Psoas muscle (tissue), 8 donors: ENCODE results near the gene LMNTD2. TPM values are rescaled to one million over a fixed set of nuclear protein-coding genes. Genes with fewer than 3 reads are reported as not detected.

Experiments
- ATAC-seq, 4 donors: fragments of 200-7000 bp; cut with Tn5 transposase; one replicate each; pipeline ENCODE4 v1.9.1; 2020; ENCODE audit warnings: moderate library complexity in 3 of 4, mild to moderate bottlenecking in 2 of 4
- DNase-seq, 2 donors: peaks; one replicate each; pipeline ENCODE4 v3.0.0-alpha.2; 2020
- H3K27ac ChIP-seq: fragments of 200-600 bp; one replicate; pipeline ENCODE4 v1.8.0; 2022
- H3K27me3 ChIP-seq, 3 donors: fragments of 200-600 bp in 1 of 3; one replicate each; pipeline versions ENCODE4 v1.6.1 to v1.8.0; 2013 to 2022; ENCODE audit warnings: low read length in 2 of 3, mild to moderate bottlenecking in 2 of 3, moderate library complexity in 1 of 3; ENCODE audit not compliant: insufficient read depth in 3 of 3
- H3K36me3 ChIP-seq, 2 donors: fragments of 200-600 bp in 1 of 2; one replicate each; pipeline versions ENCODE4 v1.6.1 to v1.8.0; 2013 to 2022; ENCODE audit warnings: low read depth in 1 of 2, mild to moderate bottlenecking in 1 of 2, moderate library complexity in 1 of 2; ENCODE audit not compliant: insufficient read depth in 1 of 2
- H3K4me1 ChIP-seq: fragments of 200-600 bp; one replicate; pipeline ENCODE4 v1.8.0; 2022
- H3K4me3 ChIP-seq: fragments of 200-600 bp; one replicate; pipeline ENCODE4 v1.8.0; 2022; ENCODE audit warnings: mild to moderate bottlenecking
- H3K9me3 ChIP-seq: fragments of 200-600 bp; one replicate; pipeline ENCODE4 v1.8.0; 2022
- WGBS, 3 donors: extraction: QIAGEN DNeasy Blood & Tissue Kit; methylation state at CpG; one replicate each; pipeline versions ENCODE4 v1.1.6 to v1.1.7; 2013; 5-methylcytosine and 5-hydroxymethylcytosine counted together
- intact Hi-C, 2 donors: fragments of 100-400 bp; cut with DNase I; formaldehyde crosslinking; loops; one replicate each; pipeline versions ENCODE4 v1.11.0 to v1.14.2; 2022
- polyA plus RNA-seq, 3 donors: library from polyadenylated mRNA; stranded (reverse); fragments of 200-250 nt; gene quantifications; one replicate each; pipeline ENCODE4 v1.2.3, GENCODE V29; 2013
- total RNA-seq, 4 donors: library from RNA; stranded (reverse); fragmentation: NEBNext Ultra II Directional in 2 of 4; extraction: Animal tissue kit (Norgen Biotek cat#: 25700) in 2 of 4; gene quantifications; one replicate each; pipeline versions ENCODE4 v1.2.1 to v1.2.4, GENCODE V29; 2021 to 2023
- TF ChIP-seq, protein P1 (sequence below): fragments of 200-600 bp; IDR thresholded peaks from one replicate; pipeline ENCODE4 v1.8.0; 2022; ENCODE audit warnings: antibody characterized with exemption
- donor health status: healthy with polysubstance abuse.
- donor health status: DM: no; HTN: no; CAD: no; lungs with moderate emphysema.
- donor health status: Bipolar disorder and iron deficiency.
- donor health status: healthy.
- donor health status: DM: yes; HTN: yes; CAD: no.
- donor health status: DM: no; HTN: no; CAD: no.
- donor health status: DM: no; HTN: no; CAD: no.
- donor health status: DM: yes; HTN: yes; CAD: no.

The LMNTD2 gene
- total and polyA plus RNA-seq, 7 donors, result 0.04 to 0.27 (median 0.12) TPM; not detected in 2

DNA sequence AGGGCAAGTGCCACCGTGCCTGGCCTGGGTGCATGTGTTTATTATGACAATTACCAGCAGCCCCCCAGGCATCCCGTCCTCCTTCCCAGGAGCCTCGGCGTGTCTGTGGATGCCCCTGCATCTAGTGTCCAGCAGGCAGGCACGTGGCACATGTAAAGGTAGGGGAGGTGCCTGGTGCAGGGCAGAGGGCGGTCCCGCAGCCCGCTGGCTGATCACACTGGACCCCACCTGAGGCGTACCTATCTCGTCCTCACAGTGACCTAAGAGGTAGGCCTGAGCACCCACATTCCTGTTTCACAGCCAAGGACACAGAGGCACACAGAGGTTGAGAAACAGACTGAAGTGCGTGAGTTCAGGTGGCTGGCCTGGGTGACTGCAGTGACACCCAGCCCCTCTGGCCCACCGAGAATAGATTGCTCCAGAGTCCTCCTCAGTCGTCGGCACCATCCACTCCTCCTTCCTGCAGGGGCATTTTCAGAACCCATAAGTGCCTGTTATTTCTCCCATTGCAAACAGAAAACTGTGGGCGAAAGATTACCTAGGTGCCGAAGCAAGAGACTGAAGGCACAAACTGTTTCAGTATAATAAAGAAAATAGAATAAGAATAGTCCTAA is 12.7 kb upstream of the LMNTD2 start:
- Histone ChIP-seq H3K27me3 (no peaks in the 10 kb centered on the region), H3K9me3 (no peaks in the 10 kb centered on the region), H3K4me1 (peaks cover 27% of the 10 kb centered on the region), H3K36me3 (no peaks in the 10 kb centered on the region), H3K4me3 (no peak overlapping the region), H3K27ac (no peak overlapping the region)
- TF ChIP-seq, protein P1, sequence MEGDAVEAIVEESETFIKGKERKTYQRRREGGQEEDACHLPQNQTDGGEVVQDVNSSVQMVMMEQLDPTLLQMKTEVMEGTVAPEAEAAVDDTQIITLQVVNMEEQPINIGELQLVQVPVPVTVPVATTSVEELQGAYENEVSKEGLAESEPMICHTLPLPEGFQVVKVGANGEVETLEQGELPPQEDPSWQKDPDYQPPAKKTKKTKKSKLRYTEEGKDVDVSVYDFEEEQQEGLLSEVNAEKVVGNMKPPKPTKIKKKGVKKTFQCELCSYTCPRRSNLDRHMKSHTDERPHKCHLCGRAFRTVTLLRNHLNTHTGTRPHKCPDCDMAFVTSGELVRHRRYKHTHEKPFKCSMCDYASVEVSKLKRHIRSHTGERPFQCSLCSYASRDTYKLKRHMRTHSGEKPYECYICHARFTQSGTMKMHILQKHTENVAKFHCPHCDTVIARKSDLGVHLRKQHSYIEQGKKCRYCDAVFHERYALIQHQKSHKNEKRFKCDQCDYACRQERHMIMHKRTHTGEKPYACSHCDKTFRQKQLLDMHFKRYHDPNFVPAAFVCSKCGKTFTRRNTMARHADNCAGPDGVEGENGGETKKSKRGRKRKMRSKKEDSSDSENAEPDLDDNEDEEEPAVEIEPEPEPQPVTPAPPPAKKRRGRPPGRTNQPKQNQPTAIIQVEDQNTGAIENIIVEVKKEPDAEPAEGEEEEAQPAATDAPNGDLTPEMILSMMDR, result no peak
- 79 to 91% (median 89%) methylated on average over 16 of the region's 16 CpGs for WGBS, 3 donors
- no peak for ATAC-seq
- no peak for DNase-seq
- intact Hi-C loops, result loop anchor here in 1 of 2 donors (10.0 kb wide), 1 partner anchor 122 kb away; the partner anchor contains the start of genes DEAF1 and TMEM80

- H3K4me3 ChIP-seq, result no peak overlapping the region
- H3K9me3 ChIP-seq, result no peaks in the 10 kb centered on the region
- peaks cover 17% of the 10 kb centered on the region for H3K4me1 ChIP-seq
- TF ChIP-seq, protein P1, result no peak
- intact Hi-C loops, result loop anchor here in 1 of 2 donors (10.0 kb wide), 1 partner anchor 123 kb away; the partner anchor contains the start of genes DEAF1 and TMEM80
- 71 to 74% (median 71%) methylated on average over 8 of the region's 8 CpGs for WGBS, 3 donors
- no peak for DNase-seq
- H3K27me3 ChIP-seq, result no peaks in the 10 kb centered on the region
- ATAC-seq, result no peak
- H3K36me3 ChIP-seq, result no peaks in the 10 kb centered on the region
- H3K27ac ChIP-seq, result no peak overlapping the region
Measured at GRCh38 chr11:571802-572185, 11.3 kb upstream of the LMNTD2 start.

DNA sequence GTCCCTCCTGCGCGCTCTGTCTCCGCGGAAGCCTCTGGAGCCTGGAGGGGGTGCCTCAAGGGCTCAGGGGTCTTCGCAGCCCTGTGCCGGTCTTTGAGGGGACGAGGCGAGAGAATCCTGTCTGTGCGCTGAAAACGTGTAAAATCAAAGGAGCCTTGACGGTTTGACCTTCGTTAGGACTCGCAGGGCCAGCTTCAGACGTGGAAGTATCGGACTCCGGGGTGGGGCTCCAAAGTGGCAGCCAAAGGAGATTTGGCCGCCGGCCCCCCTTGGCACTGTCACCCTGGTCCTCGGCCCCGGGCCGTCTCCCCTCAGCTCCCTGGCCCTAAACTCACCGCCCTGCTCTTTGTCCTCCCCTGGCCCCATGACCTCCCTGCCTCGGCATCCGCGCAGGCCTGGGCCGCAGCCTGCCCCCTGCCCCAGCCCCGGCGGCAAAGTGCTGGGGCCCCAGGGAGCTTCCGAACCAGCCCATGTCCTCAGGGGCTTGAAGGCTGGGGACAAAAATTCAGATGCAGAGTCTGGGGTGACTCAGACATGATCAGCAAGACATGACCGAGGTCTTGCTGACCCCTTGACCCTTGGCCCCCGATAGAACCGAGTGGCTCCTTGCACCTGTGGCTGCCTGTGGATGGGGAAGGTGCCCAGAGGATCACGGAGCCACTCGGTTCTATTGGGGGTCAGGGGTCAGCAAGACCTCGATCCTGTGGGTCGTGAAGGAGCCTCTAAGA is 8.8 kb upstream of the LMNTD2 start:
- WGBS, 3 donors, result 14 to 31% (median 19%) methylated on average over 31 to 36 of the region's 36 CpGs
- Histone ChIP-seq H3K36me3 (no peaks in the 10 kb centered on the region), H3K27me3 (no peaks in the 10 kb centered on the region), H3K4me1 (peaks cover 10% of the 10 kb centered on the region), H3K4me3 (peak overlapping the region; percentile 75), H3K27ac (peak overlapping the region; percentile 88), H3K9me3 (no peaks in the 10 kb centered on the region)
- DNase-seq (peak; percentile 52 to 73), ATAC-seq (peak in 1 of 4 donors; percentile 24)
- intact Hi-C loops, result no loop called here
- TF ChIP-seq, protein P1, result no peak

GRCh38 chr11:568306-569157 is 8.0 kb upstream of the LMNTD2 start:
- TF ChIP-seq, protein P1, result no peak
- DNase-seq (peak; percentile 94 to 97), ATAC-seq (peak; percentile 94 to 95 (median 94))
- no peaks in the 10 kb centered on the region for H3K36me3 ChIP-seq
- H3K4me3 ChIP-seq, result peak overlapping the region; percentile 75
- peaks cover 9% of the 10 kb centered on the region for H3K4me1 ChIP-seq
- intact Hi-C loops, result no loop called here
- H3K9me3 ChIP-seq, result no peaks in the 10 kb centered on the region
- 1% methylated on average over 76 to 123 of the region's 123 CpGs for WGBS, 3 donors
- H3K27me3 ChIP-seq, result no peaks in the 10 kb centered on the region
- H3K27ac ChIP-seq, result peak overlapping the region; percentile 88
